T1000 (cell line): Measurements from ENCODE around the gene GP5.

Experiments
- DNase-seq: peaks from one replicate; lab custom pipeline; 2025; ENCODE audit warnings: mixed read lengths; lab: John Stamatoyannopoulos, UW

The GP5 gene

GRCh38 chr3:194399166-194399565 is at the start of gene GP5:
Gene GP5, minus strand, starts transcription at chr3:194399266. Its CDS starts 984 bp downstream, at chr3:194398282.
- DNase-seq, result no peak

DNA sequence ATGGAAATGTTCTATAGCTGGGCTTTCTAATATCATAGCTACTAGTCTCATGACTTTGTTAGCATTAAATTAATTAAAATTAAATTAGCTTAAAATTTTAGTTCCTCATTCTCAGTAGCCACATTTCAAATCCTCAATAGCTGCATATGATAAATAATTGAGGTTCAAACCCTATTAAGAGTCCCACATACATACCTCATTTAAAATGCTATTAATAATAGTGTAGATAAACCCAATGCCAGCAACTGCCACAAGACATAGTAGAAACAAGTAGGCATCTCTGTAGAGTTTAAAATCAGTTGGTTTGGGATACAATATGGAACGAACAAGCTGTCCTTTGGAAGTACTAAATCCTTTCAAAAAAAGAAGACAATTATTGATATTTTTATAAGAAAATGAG is 48.6 kb upstream of the GP5 start:
- no peak for DNase-seq

- no peak for DNase-seq
Measured at GRCh38 chr3:194447161-194447560, 48.1 kb upstream of the GP5 start.

DNA sequence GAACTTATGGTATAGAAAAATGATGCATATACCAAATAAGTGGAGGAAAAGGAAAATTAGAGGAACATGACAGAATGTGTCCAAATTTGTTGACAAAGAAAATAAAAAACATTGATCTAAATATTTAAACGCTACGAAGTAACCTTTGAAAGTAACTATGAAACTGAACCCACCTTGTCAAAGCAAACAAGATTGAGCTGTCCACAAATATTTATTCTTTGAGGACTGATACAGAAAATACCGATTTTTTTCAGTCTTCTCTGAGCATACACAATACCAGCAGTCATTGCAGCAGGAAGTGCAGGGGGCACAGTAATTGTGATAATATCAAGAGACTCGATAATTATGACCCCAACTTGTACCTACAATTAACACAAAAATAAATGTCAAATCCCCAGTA is 47.7 kb upstream of the GP5 start:
- no peak for DNase-seq

- DNase-seq, result no peak
Measured at GRCh38 chr3:194446172-194446571, 47.1 kb upstream of the GP5 start.

GRCh38 chr3:194443901-194444300 is 44.8 kb upstream of the GP5 start:
- DNase-seq, result no peak

GRCh38 chr3:194440756-194441155 is 41.7 kb upstream of the GP5 start:
- DNase-seq, result no peak

DNA sequence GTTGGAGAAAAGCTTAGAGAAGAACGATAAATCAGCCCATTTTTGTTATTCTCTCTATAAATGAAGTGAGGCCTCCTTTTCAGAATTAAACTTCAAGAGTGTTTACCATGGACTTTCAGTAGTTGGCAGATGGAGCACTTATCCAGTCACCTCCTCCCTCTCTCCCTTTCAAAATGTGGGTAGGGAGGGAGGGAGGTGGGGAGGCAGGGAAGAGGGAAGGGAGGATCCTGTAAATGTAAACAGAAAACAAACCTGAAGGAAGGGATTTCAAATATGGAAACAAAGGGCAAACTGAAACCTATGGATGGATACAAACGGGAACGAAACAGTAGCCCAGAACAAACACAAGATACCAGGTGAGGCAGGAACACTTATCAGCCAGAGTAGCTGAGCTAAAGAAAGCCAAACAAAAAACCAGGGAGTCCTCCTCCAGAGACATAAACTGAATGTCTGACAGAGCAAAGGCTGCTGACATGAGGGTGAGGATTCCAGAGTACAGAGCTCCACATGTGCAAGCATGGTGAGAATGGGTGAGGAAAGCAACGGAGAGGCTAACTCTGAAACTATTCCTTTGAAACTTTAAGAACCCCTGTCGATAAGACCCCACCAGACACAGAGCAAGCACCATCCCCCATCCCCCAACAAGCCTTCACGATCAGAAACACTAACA is 41.0 kb upstream of the GP5 start:
- DNase-seq, result no peak

- DNase-seq, result no peak
Measured at GRCh38 chr3:194434503-194434902, 35.4 kb upstream of the GP5 start.

DNA sequence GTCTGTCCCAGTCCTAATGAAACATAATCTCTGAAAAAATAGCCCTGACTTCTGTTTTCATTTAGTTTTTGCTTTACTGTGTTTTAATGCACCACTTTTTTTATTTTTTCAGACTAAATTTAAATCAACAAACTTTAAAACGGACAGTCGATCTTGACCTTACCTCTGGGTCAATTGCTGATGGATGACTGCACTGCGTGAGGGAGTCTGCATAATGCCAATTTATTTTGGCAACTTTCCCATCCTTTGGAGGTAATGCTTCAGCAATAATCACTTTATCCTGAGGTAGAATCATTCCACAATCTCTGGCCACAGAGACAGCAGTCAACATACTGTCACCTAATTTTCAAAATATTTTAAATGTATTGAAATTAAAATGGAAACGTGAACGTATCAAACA is 32.5 kb upstream of the GP5 start:
- no peak for DNase-seq

DNA sequence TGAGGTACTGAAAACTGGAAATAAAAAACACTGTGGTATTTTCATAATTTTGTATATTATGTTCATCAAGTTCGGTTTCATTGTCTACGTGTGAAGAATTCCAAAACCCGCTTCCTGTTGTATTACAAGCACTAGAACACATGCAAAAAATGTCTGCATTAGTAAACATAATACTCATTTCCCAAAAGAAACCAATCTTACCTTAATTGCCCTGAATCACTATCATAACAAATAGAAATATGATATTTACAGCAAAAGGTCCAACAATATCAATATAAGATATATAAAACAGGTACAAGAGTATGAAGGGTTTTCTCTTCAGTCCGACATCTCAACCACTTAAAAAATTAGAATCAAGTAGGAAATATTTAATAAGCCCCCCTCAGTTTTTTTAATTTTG is 26.3 kb upstream of the GP5 start:
- no peak for DNase-seq

GRCh38 chr3:194424953-194425352 is 25.9 kb upstream of the GP5 start:
- DNase-seq, result no peak

- DNase-seq, result no peak
Measured at GRCh38 chr3:194424373-194424772, 25.3 kb upstream of the GP5 start.

DNA sequence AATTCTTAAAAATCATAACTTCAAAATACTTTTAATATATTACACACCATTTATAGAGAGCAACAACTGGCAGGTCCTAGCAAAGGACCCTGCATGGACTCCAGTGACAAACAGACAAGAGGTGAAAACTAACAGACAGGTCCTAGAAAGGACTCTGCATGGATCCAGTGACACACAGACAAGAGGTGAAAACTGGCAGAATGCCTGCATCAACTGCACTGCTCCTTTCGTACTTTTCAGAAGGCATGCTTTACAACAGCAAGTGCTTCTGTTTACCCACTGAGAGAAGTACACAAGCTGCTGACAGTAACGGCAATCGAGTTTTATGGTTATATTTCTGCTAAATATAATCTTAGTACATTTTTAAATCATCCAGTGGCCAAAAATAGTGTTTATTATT is 24.3 kb upstream of the GP5 start:
- no peak for DNase-seq

DNA sequence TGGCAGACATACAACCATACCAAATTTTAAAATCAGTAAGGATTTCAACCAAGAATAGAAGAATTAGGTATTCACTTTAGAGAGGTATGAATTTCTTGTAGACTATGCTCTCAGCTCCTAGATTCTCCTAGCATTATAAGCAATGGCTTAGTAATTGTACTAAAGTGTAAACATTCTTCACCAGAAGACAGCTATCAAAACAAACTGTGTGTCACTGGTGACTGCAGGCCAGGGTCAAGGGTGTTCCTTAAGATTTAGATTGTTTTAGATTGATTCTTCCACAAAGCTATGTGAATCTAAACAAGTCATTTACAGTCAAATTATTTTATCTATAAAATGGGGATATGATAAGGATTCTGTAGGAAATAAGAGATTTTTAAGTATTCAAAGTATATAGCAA is 23.1 kb upstream of the GP5 start:
- no peak for DNase-seq

DNA sequence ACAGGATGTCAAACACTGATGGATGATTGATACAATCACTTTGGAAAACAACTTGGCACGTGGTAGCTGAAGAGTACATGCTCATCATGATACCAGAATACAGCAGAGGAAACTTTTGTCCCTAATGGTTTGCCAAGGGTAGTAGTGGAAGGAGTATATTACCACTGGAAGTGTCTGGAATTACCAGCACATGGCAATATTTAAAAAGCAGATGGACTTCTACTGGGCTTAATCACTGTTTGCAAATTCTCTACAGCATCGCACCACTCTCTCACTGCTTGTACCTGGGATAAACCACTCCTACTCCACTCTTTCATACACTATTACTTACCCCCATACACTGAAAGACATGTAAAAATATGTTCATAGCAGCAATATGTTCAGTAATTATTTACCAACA is 19.6 kb upstream of the GP5 start:
- DNase-seq, result no peak

GRCh38 chr3:194407423-194407822 is 8.4 kb upstream of the GP5 start:
- no peak for DNase-seq

GRCh38 chr3:194405766-194406165 is 6.7 kb upstream of the GP5 start:
- DNase-seq, result no peak

DNA sequence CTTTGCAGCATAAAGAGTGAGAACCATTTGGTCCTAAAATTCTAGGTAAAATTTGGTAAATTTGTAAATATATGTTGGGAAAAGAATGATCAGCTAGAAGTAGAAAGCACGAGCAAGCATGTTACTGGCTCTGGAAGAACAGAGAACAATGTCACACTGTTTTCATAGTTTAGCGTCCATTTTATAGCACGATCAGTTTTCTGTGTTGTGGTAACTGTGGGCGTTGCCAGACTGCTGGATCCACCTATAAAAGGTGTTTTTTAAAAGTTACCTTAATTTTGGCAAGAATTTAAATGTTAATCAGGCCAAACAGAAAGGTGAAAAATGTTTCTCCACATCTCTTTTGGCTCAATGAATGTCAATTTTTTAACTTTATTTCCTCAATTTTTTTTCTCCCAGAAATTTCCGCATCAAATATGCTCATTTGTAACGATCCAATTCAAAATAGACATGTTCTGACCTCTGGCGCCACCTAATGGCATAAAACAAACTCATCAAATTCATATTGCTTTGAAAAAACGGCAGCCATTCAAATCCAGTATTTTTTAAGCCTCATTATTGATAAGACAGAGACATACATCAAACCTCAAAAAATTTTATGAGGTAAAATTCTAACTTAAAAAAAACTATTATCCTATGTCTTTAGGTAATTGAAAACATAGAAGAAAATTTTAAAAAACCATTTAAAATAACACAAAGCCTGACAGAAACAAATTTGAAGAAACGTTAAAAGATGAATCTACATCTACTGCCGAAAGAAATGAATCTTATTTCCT is 5.5 kb upstream of the GP5 start:
- DNase-seq, result no peak

GRCh38 chr3:194401868-194402329 is 2.8 kb upstream of the GP5 start:
- no peak for DNase-seq

DNA sequence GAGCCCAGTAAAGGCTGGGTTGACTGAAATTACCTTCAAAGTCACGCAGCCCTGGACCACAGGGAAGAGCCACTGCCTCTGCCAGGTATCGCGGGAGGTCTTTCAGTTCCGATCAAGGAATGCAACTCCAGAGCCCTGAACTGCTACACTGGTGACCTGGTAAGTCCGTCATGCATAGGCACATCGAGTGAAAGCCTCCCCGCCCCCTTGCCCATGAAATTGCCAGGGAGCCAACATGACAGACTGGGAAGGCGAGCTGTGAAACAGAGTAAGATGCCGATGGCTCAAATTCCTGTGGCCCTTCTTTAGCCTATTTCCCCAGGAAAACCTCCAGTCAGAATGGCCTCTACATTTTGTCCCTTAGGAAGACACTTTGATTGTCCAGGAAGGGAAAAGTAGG is 2.3 kb upstream of the GP5 start:
- no peak for DNase-seq

DNA sequence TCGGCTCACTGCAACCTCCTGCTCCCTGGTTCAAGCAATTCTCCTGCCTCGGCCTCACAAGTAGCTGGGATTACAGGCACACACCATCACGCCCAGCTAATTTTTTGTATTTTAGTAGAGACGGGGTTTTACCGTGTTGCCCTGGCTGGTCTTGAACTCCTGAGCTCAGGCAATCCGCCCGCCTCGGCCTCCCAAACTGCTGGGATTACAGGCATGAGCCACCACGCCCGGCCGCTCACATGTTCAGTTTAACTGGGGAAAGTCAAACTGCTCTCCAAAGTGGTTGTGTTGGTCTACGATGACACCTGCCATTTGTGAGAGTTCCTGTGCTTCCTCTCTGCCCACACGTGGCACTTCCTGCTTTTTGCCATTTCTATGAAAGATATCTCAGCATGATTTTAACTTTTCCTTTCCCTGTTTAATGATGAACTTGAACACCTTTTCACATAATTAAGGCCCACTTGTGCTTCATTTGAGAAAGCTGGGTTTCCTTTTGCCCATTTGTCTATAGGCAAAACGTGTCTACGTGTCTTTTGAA is 877 bp upstream of the GP5 start:
- no peak for DNase-seq

DNA sequence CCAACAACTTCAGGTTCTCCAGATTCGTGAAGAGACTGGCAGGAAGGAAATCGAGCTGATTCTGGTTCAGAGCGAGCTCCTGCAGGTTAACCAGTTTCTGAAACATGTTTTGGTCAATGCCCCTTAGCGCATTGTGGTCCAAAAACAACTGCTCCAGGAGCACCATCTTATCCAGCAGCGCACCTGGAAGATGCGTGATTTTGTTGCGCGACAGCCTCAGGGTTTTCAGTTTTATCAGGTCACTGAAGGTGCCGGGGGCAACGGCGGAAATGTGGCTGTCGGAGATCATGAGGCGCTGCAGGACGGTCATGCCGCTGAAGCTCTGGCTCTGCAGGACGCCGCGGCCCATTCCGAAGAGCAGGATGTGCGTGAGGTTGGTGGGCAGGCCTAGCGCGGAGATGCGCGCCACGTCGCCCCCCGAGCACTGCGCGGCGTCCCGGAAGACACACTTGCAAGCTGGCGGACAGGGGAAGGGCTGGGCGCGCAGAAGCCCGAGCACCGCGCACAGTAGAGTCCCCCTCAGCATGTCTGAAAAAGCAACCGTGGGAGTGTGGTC is 1.2 kb downstream of the GP5 start:
- DNase-seq, result no peak
